Measurements from ENCODE around the gene SPINK13. TPM values are rescaled to one million over a fixed set of nuclear protein-coding genes. Genes with fewer than 3 reads are reported as not detected.

SPINK13 gene
- total RNA-seq, 1 donor from 2014 or later, result 0.58 TPM

DNA sequence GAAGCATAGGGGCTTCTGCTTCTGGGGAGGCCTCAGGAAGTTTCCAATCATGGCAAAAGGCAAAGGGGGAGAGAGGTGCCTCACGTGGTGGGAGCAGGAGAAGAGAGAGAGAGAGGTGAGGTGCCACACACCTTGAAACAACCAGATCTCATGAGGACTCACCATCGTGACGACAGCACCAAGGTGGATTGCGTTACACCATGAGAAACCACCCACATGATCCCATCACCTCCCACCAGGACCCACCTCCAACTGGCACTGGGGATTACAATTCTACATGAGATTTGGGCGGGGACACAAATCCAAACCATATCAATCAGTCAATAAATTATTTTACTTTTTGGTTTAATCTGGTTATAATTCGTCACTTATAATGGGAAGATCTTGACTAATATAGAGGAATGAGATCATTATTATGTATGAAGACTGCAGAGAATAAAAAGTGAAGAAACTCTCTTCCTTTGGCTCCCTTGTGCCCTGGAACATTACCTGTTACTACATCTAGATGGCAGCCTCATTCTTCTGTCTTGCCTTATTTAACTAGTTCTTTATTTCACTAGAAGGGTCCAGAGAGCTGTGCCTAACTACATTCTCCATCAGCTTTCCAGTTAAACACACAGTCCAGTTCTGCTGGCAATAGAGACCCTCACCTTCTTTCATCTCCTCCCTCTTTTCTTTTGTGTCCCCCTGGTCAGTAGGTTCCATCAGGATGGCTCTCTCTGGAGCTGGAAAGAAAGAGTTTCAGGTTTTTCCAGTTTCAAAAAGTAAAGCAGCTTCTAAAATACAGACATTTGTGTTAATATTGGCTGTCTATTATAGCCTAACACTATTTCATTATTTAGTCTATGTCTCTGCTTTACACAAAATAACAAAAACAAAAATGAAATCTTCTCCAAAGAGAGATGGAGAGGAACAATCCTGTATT is 21.9 kb downstream of the SPINK13 start:
- no peak for DNase-seq (ENCODE audit: low read depth)
- H3K4me3 ChIP-seq (ENCODE audit: low read depth, low read length), result no peak overlapping the region
- TF ChIP-seq, protein P1, sequence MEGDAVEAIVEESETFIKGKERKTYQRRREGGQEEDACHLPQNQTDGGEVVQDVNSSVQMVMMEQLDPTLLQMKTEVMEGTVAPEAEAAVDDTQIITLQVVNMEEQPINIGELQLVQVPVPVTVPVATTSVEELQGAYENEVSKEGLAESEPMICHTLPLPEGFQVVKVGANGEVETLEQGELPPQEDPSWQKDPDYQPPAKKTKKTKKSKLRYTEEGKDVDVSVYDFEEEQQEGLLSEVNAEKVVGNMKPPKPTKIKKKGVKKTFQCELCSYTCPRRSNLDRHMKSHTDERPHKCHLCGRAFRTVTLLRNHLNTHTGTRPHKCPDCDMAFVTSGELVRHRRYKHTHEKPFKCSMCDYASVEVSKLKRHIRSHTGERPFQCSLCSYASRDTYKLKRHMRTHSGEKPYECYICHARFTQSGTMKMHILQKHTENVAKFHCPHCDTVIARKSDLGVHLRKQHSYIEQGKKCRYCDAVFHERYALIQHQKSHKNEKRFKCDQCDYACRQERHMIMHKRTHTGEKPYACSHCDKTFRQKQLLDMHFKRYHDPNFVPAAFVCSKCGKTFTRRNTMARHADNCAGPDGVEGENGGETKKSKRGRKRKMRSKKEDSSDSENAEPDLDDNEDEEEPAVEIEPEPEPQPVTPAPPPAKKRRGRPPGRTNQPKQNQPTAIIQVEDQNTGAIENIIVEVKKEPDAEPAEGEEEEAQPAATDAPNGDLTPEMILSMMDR (conservative IDR thresholded peaks at IDR 0.05; ENCODE audit: low read depth, low read length), result peak; percentile 66

DNA sequence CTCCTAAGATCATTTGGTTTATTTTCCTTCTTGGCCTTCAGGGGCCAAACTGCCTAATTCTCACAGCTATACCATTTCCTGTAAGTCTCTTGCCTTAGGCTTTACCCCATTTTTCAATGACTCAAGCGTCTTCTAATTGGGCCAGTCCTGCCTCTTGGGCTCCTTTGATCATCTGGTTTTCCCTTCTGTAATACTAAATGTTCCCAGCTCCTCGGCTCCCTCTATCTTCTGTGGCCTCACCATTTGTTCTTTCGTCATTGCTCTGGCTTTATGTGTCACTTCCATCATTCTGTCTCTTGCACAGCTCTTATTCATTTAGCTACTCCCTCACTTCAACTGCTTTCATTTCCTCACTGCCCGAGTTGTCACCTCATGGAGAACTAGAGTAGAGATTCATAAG is 29.1 kb downstream of the SPINK13 start:
- no peak overlapping the region for H3K4me3 ChIP-seq (ENCODE audit: low read depth, low read length)
- TF ChIP-seq, protein P1 (conservative IDR thresholded peaks at IDR 0.05; ENCODE audit: low read depth, low read length), result no peak
- no peak for DNase-seq (ENCODE audit: low read depth)

DNA sequence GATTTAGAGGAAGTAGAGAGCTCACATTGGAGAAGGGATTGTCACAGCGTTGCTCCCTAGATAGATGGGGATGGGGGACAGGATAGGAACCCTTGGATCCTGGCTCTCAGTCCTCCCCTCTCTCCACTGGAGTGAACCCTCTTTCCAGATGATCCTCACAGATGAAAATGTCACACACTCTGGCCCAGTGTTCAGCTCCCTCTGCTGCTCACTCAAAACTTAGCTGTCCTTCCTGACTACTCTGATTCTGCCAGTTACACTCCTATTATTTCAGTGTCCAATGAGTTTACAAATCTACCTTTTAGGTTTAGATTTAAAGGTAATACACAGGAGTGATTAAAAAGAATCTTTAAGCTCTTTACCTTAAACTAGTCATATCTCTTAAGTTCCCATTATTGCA is 37.9 kb downstream of the SPINK13 start:
- TF ChIP-seq, protein P1 (conservative IDR thresholded peaks at IDR 0.05; ENCODE audit: low read depth, low read length), result peak; percentile 46
- DNase-seq (ENCODE audit: low read depth), result no peak
- H3K4me3 ChIP-seq (ENCODE audit: low read depth, low read length), result no peak overlapping the region

DNA sequence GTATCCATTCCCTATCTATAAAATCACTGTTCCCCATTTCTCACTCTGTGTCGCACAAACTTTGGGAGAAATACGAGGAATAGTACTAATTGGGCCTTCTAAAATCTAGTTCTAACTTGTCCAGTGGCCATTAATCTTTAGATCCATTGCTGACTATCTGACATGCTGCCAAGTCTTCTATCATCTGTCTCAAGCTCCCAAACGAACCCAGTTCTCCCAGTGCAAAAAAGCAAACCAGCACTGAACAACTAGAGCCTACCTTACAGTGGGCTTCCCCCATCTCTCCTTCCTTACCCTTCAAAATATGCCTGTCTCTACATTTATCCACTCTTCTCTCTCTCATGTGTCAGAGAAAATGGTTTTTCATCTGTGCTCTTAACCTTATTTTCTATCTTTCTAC is 40.4 kb downstream of the SPINK13 start:
- TF ChIP-seq, protein P1 (conservative IDR thresholded peaks at IDR 0.05; ENCODE audit: low read depth, low read length), result no peak
- no peak overlapping the region for H3K4me3 ChIP-seq (ENCODE audit: low read depth, low read length)
- DNase-seq (ENCODE audit: low read depth), result no peak

DNA sequence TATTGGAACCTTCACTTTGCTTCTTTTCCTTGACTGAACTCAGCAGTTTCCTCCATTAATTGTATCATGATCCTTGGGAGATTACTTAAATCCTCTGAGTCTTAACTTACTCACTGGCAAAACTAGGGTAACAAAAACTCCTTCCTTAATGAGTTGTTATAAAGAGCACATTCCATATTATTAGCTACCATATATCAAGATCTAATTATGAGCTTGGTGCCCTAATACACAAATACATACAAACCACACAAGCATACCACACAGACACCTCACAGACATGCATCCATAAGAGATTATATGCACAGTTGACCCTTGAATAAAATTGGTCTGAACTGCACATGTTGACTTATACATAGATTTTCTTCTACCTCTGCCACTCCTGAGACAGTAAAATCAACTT is 41.2 kb downstream of the SPINK13 start:
- TF ChIP-seq, protein P1 (conservative IDR thresholded peaks at IDR 0.05; ENCODE audit: low read depth, low read length), result no peak
- H3K4me3 ChIP-seq (ENCODE audit: low read depth, low read length), result no peak overlapping the region
- no peak for DNase-seq (ENCODE audit: low read depth)

DNA sequence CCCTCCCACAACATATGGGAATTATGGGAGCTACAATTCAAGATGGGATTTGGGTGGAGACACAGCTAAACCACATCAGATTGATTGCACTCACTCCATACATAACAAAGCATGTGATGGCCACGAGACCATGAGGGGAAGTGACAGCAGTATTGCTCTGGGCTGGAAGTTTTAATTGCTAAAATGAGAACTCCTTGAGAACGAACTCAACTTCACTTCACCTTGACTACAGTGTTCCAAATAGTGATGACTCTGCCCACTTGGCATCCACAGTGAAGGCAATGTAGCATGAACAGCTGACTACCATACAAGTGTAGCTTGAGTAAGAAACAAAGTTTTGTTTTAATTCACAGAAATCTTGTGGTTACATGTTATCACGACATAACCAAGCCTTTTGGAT is 42.9 kb downstream of the SPINK13 start:
- TF ChIP-seq, protein P1 (conservative IDR thresholded peaks at IDR 0.05; ENCODE audit: low read depth, low read length), result no peak
- H3K4me3 ChIP-seq (ENCODE audit: low read depth, low read length), result no peak overlapping the region
- peak; percentile 71 for DNase-seq (ENCODE audit: low read depth)

DNA sequence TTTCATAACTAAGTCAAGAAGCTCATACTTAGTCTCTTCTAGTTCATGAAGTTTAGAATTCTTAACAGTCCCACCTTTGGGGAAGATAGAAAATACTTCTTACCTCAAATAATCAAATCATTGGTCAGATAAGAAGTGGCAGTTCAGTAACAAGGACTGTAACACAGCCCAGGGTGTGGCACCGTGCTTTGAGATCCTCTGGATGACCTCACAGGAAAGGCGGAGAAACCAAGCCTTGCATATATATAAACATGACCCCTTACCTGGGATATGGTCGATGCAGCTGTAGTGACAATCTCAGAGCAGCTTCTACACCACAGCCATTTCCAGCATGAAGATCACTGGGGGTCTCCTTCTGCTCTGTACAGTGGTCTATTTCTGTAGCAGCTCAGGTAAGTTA is 43.6 kb downstream of the SPINK13 start, which contains the start of gene SPINK7:
SPINK7 (plus strand) TSS at position 271 of the 400 bp plus-strand sequence; CDS start at position 332, 61 bp downstream.
- no peak for DNase-seq (ENCODE audit: low read depth)
- TF ChIP-seq, protein P1 (conservative IDR thresholded peaks at IDR 0.05; ENCODE audit: low read depth, low read length), result no peak
- no peak within 1 kb of the TSS for H3K4me3 ChIP-seq (ENCODE audit: low read depth, low read length)
